Chondrocyte (in vitro differentiated cells): Measurements from ENCODE around the gene EEF1E1. TPM values are rescaled to one million over a fixed set of nuclear protein-coding genes. Genes with fewer than 3 reads are reported as not detected.

Source experiments
- DNase-seq: peaks from one replicate; pipeline ENCODE4 v3.0.0; 2021; ENCODE audit warnings: mixed read lengths, low spot score
- H3K27ac Mint-ChIP-seq: one replicate; pipeline ENCODE4 v1.8.0; 2021; ENCODE audit warnings: mild to moderate bottlenecking, moderate library complexity, mixed read lengths; ENCODE audit not compliant: unreplicated experiment
- H3K27me3 Mint-ChIP-seq: 2 replicates; pipeline ENCODE4 v1.8.0; 2021; ENCODE audit warnings: low read depth, mixed read lengths
- H3K36me3 Mint-ChIP-seq: 2 replicates; pipeline ENCODE4 v1.8.0; 2021; ENCODE audit warnings: low read depth, mixed read lengths
- H3K4me1 Mint-ChIP-seq: 2 replicates; pipeline ENCODE4 v1.8.0; 2021; ENCODE audit warnings: low read depth, mild to moderate bottlenecking, mixed read lengths
- H3K4me3 Mint-ChIP-seq: one replicate; pipeline ENCODE4 v1.8.0; 2021; ENCODE audit warnings: mild to moderate bottlenecking, moderate library complexity, mixed read lengths; ENCODE audit not compliant: unreplicated experiment
- H3K9me3 Mint-ChIP-seq: 2 replicates; pipeline ENCODE4 v1.8.0; 2021; ENCODE audit warnings: low read depth, mixed read lengths
- total RNA-seq: library from RNA; stranded (reverse); gene quantifications from 3 replicates; pipeline ENCODE4 v1.2.1, GENCODE V29; 2021
- TF ChIP-seq, protein P1 (sequence below): fragments of 200-600 bp; sonication (generic); IDR thresholded peaks from 2 replicates; pipeline ENCODE4 v1.5.0; 2021; ENCODE audit warnings: antibody characterized with exemption, mild to moderate bottlenecking, moderate library complexity

The EEF1E1 gene
- total RNA-seq, 1 donor from 2014 or later = 17.9 TPM

DNA sequence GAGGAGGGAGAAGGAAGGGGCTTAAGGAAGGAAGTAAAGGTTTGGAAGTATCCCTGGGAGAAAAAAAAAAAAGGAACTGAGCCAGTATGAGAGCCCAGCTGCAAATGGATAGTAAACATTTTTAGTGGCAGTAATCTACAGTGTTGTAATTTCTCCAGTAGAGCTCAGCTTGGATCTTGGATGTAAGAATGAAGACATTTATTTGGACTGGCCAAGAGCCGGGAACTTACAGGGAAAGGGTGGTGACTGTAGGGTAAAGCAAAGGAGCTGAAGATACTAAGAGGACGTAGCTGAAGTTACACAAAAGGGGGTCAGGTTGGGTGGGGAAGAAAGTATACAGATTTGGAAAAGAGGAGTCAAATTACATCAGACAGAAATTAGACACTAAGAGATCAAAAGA is 13.5 kb downstream of the EEF1E1 start:
- H3K9me3 Mint-ChIP-seq = peaks cover 7% of the 10 kb centered on the region
- H3K4me1 Mint-ChIP-seq = peaks cover 25% of the 10 kb centered on the region
- TF ChIP-seq, protein P1, sequence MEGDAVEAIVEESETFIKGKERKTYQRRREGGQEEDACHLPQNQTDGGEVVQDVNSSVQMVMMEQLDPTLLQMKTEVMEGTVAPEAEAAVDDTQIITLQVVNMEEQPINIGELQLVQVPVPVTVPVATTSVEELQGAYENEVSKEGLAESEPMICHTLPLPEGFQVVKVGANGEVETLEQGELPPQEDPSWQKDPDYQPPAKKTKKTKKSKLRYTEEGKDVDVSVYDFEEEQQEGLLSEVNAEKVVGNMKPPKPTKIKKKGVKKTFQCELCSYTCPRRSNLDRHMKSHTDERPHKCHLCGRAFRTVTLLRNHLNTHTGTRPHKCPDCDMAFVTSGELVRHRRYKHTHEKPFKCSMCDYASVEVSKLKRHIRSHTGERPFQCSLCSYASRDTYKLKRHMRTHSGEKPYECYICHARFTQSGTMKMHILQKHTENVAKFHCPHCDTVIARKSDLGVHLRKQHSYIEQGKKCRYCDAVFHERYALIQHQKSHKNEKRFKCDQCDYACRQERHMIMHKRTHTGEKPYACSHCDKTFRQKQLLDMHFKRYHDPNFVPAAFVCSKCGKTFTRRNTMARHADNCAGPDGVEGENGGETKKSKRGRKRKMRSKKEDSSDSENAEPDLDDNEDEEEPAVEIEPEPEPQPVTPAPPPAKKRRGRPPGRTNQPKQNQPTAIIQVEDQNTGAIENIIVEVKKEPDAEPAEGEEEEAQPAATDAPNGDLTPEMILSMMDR = no peak
- peaks cover 35% of the 10 kb centered on the region for H3K36me3 Mint-ChIP-seq
- no peak for DNase-seq
- no peak overlapping the region for H3K4me3 Mint-ChIP-seq
- H3K27me3 Mint-ChIP-seq = no peaks in the 10 kb centered on the region
- H3K27ac Mint-ChIP-seq = peak overlapping the region; percentile 45

DNA sequence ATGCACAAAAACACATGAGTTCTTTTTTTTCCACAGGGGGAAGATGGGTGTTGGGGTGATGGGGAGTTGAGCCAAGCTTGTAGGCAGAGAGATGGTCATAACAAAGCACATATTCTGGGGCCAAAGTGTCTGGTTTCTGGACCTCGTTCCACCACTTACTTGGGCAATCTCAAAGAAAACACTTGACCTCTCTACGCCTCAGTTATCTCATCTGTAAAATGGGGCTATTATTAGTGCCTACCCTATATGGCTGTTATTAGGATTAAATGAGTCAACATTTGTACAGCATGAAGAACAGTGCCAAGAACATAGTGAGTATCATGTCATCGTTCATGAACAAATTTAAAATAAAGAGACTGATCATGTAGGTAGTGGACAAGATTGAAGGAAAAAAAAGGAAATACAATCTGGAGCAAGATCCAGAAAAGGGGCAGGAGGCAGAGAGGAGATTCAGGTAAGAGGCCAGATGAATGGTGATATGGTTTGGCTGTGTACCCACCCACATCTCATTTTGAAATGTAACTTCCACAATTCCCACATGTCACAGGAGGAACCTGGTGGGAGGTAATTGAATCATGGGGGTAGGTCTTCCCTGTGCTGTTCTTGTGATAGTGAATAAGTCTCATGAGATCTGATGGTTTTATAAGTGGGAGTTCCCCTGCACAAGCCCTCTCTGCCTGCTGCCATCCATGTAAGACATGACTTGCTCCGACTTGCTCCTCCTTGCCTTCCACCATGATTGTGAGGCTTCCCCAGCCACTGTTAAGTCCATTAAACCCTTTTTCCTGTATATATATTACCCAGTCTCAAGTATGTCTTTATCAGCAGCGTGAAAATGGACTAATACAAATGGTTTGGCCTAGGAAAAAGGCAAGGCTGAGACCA is 14.2 kb downstream of the EEF1E1 start:
- H3K27me3 Mint-ChIP-seq = no peaks in the 10 kb centered on the region
- TF ChIP-seq, protein P1 = no peak
- no peak overlapping the region for H3K4me3 Mint-ChIP-seq
- peaks cover 35% of the 10 kb centered on the region for H3K36me3 Mint-ChIP-seq
- peaks cover 33% of the 10 kb centered on the region for H3K4me1 Mint-ChIP-seq
- DNase-seq = no peak
- no peak overlapping the region for H3K27ac Mint-ChIP-seq
- H3K9me3 Mint-ChIP-seq = peaks cover 7% of the 10 kb centered on the region

DNA sequence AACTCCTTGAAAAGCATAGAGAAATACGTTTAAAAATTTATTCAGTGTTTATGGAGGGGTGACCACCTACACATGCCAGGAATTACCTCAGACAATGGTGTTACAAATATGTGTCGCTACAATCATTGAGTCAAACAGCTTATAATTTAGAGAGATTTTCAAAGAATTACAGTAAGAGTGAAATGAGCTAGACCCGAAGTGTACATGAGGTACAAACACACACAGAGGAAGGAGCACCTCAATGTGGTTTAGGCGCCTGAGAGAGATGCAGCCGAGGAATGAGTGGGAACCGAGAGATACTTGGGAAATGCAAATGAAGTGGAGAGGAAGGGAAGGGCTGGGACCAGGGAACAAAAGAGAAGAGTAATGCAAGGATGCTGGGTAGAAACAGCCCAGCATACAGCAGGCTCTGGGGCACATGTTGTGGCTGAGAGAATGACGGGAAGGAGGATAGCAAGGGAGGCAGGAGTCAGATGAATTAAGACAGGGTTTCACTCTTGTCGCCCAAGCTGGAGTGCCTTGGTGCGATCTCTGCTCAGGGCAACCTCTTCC is 15.5 kb downstream of the EEF1E1 start:
- no peaks in the 10 kb centered on the region for H3K27me3 Mint-ChIP-seq
- peaks cover 33% of the 10 kb centered on the region for H3K36me3 Mint-ChIP-seq
- H3K4me3 Mint-ChIP-seq = no peak overlapping the region
- peaks cover 44% of the 10 kb centered on the region for H3K4me1 Mint-ChIP-seq
- peaks cover 7% of the 10 kb centered on the region for H3K9me3 Mint-ChIP-seq
- no peak overlapping the region for H3K27ac Mint-ChIP-seq
- no peak for DNase-seq
- TF ChIP-seq, protein P1 = no peak

DNA sequence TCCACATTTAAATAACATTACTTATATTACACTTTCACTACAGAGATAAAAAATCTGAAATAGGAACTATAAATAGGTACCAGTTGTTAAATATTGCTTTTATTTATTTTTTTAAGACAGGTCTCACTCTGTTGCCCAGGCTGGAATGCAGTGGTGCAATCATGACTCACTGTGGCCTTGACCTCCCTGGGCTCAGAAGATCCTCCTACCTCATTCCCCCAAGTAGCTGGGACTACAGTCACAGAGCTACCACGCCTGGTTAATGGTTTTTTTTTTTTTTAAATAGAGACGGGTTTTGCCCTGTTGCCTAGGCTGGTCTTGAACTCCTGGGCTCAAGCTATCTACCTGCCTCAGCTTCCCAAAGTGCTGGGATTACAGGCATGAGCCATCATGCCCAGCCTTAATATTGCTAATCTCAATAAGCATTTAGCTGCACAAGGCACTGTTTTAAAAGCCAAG is 17.3 kb downstream of the EEF1E1 start:
- peaks cover 26% of the 10 kb centered on the region for H3K36me3 Mint-ChIP-seq
- H3K4me3 Mint-ChIP-seq = no peak overlapping the region
- peaks cover 2% of the 10 kb centered on the region for H3K9me3 Mint-ChIP-seq
- no peaks in the 10 kb centered on the region for H3K27me3 Mint-ChIP-seq
- TF ChIP-seq, protein P1 = no peak
- DNase-seq = no peak
- H3K27ac Mint-ChIP-seq = peak overlapping the region; percentile 91
- H3K4me1 Mint-ChIP-seq = peaks cover 57% of the 10 kb centered on the region

DNA sequence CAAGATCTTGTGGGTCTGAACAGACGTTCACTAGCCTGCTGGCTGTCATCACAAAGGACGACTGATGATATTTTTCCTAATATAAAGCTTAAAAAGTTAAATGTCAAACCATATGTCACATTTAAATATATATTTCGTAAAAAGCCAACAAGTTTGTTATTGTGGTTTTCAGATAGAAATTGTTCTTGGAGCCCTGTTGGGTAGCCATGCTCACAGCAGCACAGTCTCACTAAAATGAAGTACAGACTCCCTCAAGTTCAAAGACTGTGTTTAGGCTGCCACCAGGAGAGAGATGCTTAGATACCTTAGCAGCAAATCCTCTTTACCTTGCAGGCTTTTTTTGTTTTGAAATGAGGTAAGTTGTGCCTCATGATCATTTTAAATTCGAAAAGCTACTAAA is 17.8 kb downstream of the EEF1E1 start:
- H3K4me1 Mint-ChIP-seq = peaks cover 62% of the 10 kb centered on the region
- peak overlapping the region; percentile 91 for H3K27ac Mint-ChIP-seq
- TF ChIP-seq, protein P1 = peak; percentile 10
- no peak for DNase-seq
- no peaks in the 10 kb centered on the region for H3K27me3 Mint-ChIP-seq
- H3K4me3 Mint-ChIP-seq = no peak overlapping the region
- peaks cover 25% of the 10 kb centered on the region for H3K36me3 Mint-ChIP-seq
- H3K9me3 Mint-ChIP-seq = peaks cover 2% of the 10 kb centered on the region
